Natural killer cell (primary cell): Measurements from ENCODE around the gene CALD1. TPM values are rescaled to one million over a fixed set of nuclear protein-coding genes. Genes with fewer than 3 reads are reported as not detected.

ENCODE experiments used
- ATAC-seq, 3 donors: fragments of 150-1000 bp in 2 of 3; fragments of 200-7000 bp in 1 of 3; cut with Tn5 transposase; 1 replicate in 1 of 3; 2 replicates in 2 of 3; pipeline ENCODE4 v1.10.0; 2021; ENCODE audit warnings: mild to moderate bottlenecking in 2 of 3, moderate library complexity in 2 of 3
- DNase-seq, 2 donors: peaks; one replicate each; pipeline versions ENCODE4 v3.0.0 to v3.0.0-alpha.2; 2013 to 2021; ENCODE audit warnings: mixed read lengths in 1 of 2
- H3K27ac ChIP-seq: one replicate; pipeline ENCODE4 v1.5.1; 2013; ENCODE audit warnings: mild to moderate bottlenecking, low read length
- H3K27me3 ChIP-seq: one replicate; pipeline ENCODE4 v1.6.1; 2013; ENCODE audit warnings: low read length; ENCODE audit not compliant: control insufficient read depth, insufficient read depth
- H3K36me3 ChIP-seq: one replicate; pipeline ENCODE4 v1.6.1; 2013; ENCODE audit warnings: low read length; ENCODE audit not compliant: control insufficient read depth, insufficient read depth
- H3K4me1 ChIP-seq: one replicate; pipeline ENCODE4 v1.6.1; 2013; ENCODE audit warnings: low read length; ENCODE audit not compliant: control insufficient read depth, insufficient read depth
- H3K4me3 ChIP-seq: one replicate; pipeline ENCODE4 v1.5.1; 2013; ENCODE audit warnings: low read length
- H3K9me3 ChIP-seq: one replicate; pipeline ENCODE4 v1.6.1; 2013; ENCODE audit warnings: low read length; ENCODE audit not compliant: control insufficient read depth, insufficient read depth
- H3K27ac Mint-ChIP-seq, 2 donors: one replicate each; pipeline ENCODE4 v1.8.0; 2022; ENCODE audit warnings: mild to moderate bottlenecking in 2 of 2, mixed read lengths in 2 of 2, moderate library complexity in 1 of 2
- H3K27me3 Mint-ChIP-seq, 2 donors: one replicate each; pipeline ENCODE4 v1.8.0; 2022; ENCODE audit warnings: low read depth in 2 of 2, mixed read lengths in 2 of 2
- H3K36me3 Mint-ChIP-seq: one replicate; pipeline ENCODE4 v1.8.0; 2022; ENCODE audit warnings: mixed read lengths
- H3K4me1 Mint-ChIP-seq, 2 donors: one replicate each; pipeline ENCODE4 v1.8.0; 2022; ENCODE audit warnings: mixed read lengths in 2 of 2
- H3K4me3 Mint-ChIP-seq: one replicate; pipeline ENCODE4 v1.8.0; 2022; ENCODE audit warnings: mild to moderate bottlenecking, moderate library complexity, mixed read lengths
- H3K9me3 Mint-ChIP-seq, 2 donors: one replicate each; pipeline ENCODE4 v1.8.0; 2022; ENCODE audit warnings: mixed read lengths in 2 of 2
- WGBS: methylation state at CpG from one replicate; pipeline ENCODE4 v1.1.7; 2013; ENCODE audit warnings: missing lambda C conversion rate; ENCODE audit not compliant: insufficient coverage; 5-methylcytosine and 5-hydroxymethylcytosine counted together
- intact Hi-C: fragments of 100-400 bp; cut with micrococcal nuclease; formaldehyde crosslinking; loops from one replicate; pipeline ENCODE4 v1.14.2; 2022
- total RNA-seq, 4 donors: library from RNA; stranded (reverse); fragments of 120-200 nt in 1 of 4; gene quantifications; one replicate each; pipeline versions ENCODE4 v1.2.3 to v1.2.4, GENCODE V29; 2013 to 2022
- TF ChIP-seq, protein P1 (sequence below): fragments of 200-600 bp; IDR thresholded peaks from one replicate; pipeline ENCODE4 v1.8.0; 2022; ENCODE audit warnings: antibody characterized with exemption

CALD1 gene
- total RNA-seq, 3 donors from 2014 or later (not counting 1 experiment from before 2014, with no cell fraction given) = 0.14 to 2.5 (median 1.0) TPM

DNA sequence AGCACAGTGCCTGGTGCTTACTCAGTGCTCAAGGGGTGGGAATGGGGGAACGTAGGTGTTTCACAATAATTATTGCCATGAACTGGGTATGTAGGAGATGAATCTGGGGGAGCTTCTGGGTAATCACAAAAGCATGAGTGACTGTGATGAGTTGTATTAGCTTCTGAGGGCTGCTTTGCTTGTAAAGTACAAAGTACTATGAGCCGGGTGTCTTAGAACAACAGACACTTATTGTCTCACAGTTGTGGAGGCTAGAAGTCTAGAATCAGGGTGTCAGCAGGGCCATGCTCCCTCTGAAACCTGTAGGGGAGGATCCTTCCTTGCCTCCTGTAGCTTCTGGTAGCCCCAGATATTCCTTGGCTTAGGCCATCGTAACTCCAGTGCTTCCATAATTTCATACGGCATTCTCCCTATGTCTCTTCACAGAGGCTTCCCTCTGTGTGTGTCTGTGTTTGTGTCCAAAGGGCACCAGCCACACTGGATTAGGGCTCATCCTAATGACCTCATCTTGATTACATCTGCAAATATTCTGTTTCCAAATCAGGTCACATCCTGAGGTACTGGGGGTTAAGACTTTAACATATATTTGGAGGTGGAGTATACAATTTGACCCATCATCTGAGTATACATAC lies 122.1 kb downstream of the CALD1 start:
- no peak for ATAC-seq
- Mint-ChIP-seq H3K9me3 (peaks cover 0 to 1% of the 10 kb centered on the region in 2 donors), H3K27me3 (peaks cover 0 to 2% of the 10 kb centered on the region in 2 donors), H3K36me3 (peaks cover 4% of the 10 kb centered on the region), H3K27ac (no peak overlapping the region), H3K4me3 (no peak overlapping the region), H3K4me1 (no peaks in the 10 kb centered on the region)
- Histone ChIP-seq H3K36me3 (no peaks in the 10 kb centered on the region), H3K27me3 (no peaks in the 10 kb centered on the region), H3K9me3 (peaks cover 2% of the 10 kb centered on the region), H3K4me1 (no peaks in the 10 kb centered on the region), H3K27ac (no peak overlapping the region), H3K4me3 (no peak overlapping the region)
- TF ChIP-seq, protein P1, sequence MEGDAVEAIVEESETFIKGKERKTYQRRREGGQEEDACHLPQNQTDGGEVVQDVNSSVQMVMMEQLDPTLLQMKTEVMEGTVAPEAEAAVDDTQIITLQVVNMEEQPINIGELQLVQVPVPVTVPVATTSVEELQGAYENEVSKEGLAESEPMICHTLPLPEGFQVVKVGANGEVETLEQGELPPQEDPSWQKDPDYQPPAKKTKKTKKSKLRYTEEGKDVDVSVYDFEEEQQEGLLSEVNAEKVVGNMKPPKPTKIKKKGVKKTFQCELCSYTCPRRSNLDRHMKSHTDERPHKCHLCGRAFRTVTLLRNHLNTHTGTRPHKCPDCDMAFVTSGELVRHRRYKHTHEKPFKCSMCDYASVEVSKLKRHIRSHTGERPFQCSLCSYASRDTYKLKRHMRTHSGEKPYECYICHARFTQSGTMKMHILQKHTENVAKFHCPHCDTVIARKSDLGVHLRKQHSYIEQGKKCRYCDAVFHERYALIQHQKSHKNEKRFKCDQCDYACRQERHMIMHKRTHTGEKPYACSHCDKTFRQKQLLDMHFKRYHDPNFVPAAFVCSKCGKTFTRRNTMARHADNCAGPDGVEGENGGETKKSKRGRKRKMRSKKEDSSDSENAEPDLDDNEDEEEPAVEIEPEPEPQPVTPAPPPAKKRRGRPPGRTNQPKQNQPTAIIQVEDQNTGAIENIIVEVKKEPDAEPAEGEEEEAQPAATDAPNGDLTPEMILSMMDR = no peak
- 90% methylated on average over 4 of the region's 4 CpGs for WGBS
- intact Hi-C loops = no loop called here
- no peak for DNase-seq

DNA sequence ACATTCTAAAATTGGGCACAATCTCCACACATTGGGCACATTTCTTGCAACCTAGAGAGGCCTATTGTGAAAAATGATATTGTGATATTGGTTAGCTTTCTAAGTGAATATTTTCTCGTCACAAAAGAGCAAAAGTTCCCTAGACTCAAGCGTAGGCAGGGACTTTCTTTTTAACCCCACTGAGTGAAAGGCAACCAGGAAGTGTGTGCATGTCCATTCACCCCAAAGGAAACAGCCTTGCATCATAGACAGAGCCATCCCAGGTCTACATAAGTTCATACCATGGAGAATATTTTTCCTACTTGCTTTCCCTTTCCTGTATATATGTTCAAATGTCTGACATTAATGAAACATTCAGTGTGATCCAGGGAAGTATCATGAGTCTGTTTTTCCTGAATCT lies 122.6 kb downstream of the CALD1 start:
- Histone ChIP-seq H3K4me1 (no peaks in the 10 kb centered on the region), H3K27ac (no peak overlapping the region), H3K27me3 (no peaks in the 10 kb centered on the region), H3K36me3 (no peaks in the 10 kb centered on the region), H3K9me3 (no peaks in the 10 kb centered on the region), H3K4me3 (no peak overlapping the region)
- no peak overlapping the region for H3K27ac Mint-ChIP-seq
- intact Hi-C loops = no loop called here
- H3K9me3 Mint-ChIP-seq = no peaks in the 10 kb centered on the region
- H3K4me1 Mint-ChIP-seq = no peaks in the 10 kb centered on the region
- 81% methylated on average over 2 of the region's 2 CpGs for WGBS
- ATAC-seq = no peak
- peaks cover 0 to 2% of the 10 kb centered on the region in 2 donors for H3K27me3 Mint-ChIP-seq
- TF ChIP-seq, protein P1 = no peak
- DNase-seq = no peak
- H3K4me3 Mint-ChIP-seq = no peak overlapping the region
- H3K36me3 Mint-ChIP-seq = no peaks in the 10 kb centered on the region

DNA sequence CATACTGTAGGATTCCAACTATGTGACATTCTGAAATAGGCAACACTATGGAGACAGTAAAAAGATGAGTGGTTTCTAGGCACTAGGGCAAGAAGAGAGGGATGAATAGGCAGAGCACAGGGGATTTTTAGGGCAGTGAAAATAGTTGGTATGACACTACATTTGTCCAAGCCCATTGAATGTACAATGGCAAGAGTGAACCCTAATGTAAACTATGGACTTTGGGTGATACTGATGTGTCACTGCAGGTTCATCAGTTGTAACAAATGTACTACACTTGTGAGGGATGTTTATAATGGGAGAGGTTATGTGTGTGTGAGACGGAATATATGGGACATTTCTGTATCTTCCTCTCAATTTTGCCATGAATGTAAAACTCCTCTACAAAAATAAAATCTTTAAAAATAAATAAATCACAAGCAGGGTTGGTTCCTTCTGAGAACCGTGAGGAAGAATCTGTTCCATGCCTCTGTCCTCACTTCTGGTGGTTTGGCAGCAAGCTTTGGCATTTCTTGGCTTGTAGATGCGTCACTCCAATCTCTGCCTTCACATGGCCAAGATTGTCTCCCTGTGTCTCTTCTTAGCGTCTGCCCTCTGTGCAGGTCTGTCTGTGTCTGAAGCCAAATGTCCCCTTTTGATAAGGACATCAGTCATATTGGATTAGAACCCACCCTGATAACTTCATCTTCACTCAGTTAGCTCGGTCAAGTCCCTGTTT lies 123.8 kb downstream of the CALD1 start:
- Histone ChIP-seq H3K27me3 (no peaks in the 10 kb centered on the region), H3K4me1 (no peaks in the 10 kb centered on the region), H3K36me3 (no peaks in the 10 kb centered on the region), H3K9me3 (no peaks in the 10 kb centered on the region), H3K4me3 (no peak overlapping the region), H3K27ac (no peak overlapping the region)
- 96% methylated on average over 4 of the region's 5 CpGs for WGBS
- Mint-ChIP-seq H3K27ac (no peak overlapping the region), H3K27me3 (peaks cover 0 to 2% of the 10 kb centered on the region in 2 donors), H3K9me3 (no peaks in the 10 kb centered on the region), H3K36me3 (no peaks in the 10 kb centered on the region), H3K4me3 (no peak overlapping the region), H3K4me1 (no peaks in the 10 kb centered on the region)
- TF ChIP-seq, protein P1 = no peak
- ATAC-seq (no peak), DNase-seq (no peak)
- intact Hi-C loops = no loop called here
